Anterior cingulate cortex (tissue), 58 donors: Measurements from ENCODE around the gene SNAI1.
A peak's percentile ranks its signal among the peaks of the same experiment; 100 is the strongest.
"Not testable (repeated sequence)": the region's sequence is repeated elsewhere in the genome, so short reads cannot be mapped to it uniquely, and the experiment has no call there.

Experiments used
- DNase-seq, 58 donors: peaks; one replicate each; lab custom pipeline; 2025; lab: John Stamatoyannopoulos, UW

SNAI1 gene

GRCh38 chr20:50008007-50008406 lies 25.2 kb downstream of the SNAI1 start:
- no peak for DNase-seq

- no peak for DNase-seq
These were observed 27.0 kb downstream of the SNAI1 start for GRCh38 chr20:50009521-50010454.

GRCh38 chr20:50011597-50011996 lies 28.8 kb downstream of the SNAI1 start:
- DNase-seq = not testable (repeated sequence)

- DNase-seq = no peak
These were observed 29.8 kb downstream of the SNAI1 start for GRCh38 chr20:50012282-50013263.

GRCh38 chr20:50013976-50014375 lies 31.2 kb downstream of the SNAI1 start:
- no peak for DNase-seq

GRCh38 chr20:50014570-50015562 lies 32.1 kb downstream of the SNAI1 start:
- no peak for DNase-seq

- no peak for DNase-seq
These were observed 32.8 kb downstream of the SNAI1 start for GRCh38 chr20:50015636-50015992.

- DNase-seq = no peak
These were observed 33.4 kb downstream of the SNAI1 start for GRCh38 chr20:50015993-50016770.

- DNase-seq = no peak
These were observed 34.4 kb downstream of the SNAI1 start for GRCh38 chr20:50017160-50017559.

GRCh38 chr20:50017576-50018248 lies 34.9 kb downstream of the SNAI1 start:
- DNase-seq = no peak

GRCh38 chr20:50019466-50020256 lies 36.9 kb downstream of the SNAI1 start:
- DNase-seq = peak in 29 of 58 donors; percentile 3 to 63 (median 21)

GRCh38 chr20:50020288-50020687 lies 37.5 kb downstream of the SNAI1 start:
- no peak for DNase-seq

GRCh38 chr20:50022676-50023075 lies 39.9 kb downstream of the SNAI1 start:
- no peak for DNase-seq

GRCh38 chr20:50023116-50023805 lies 40.5 kb downstream of the SNAI1 start:
- no peak for DNase-seq

- DNase-seq = peak in 3 of 58 donors; percentile 6 to 19 (median 17)
These were observed 44.2 kb downstream of the SNAI1 start for GRCh38 chr20:50026746-50027575.

- peak in 47 of 58 donors; percentile 4 to 94 (median 57) for DNase-seq
These were observed 44.9 kb downstream of the SNAI1 start for GRCh38 chr20:50027611-50028105.
